NT2/D1 (cell line): Measurements from ENCODE around the gene STK17A.
"Not testable (repeated sequence)": the region's sequence is repeated elsewhere in the genome, so short reads cannot be mapped to it uniquely, and the experiment has no call there.

Source experiments
- DNase-seq: peaks from one replicate; pipeline ENCODE4 v3.0.0-alpha.2; 2011; ENCODE audit warnings: low read depth, low spot score
- H3K27me3 ChIP-seq: 2 replicates; pipeline ENCODE4 v1.6.0; 2011; ENCODE audit warnings: mild to moderate bottlenecking; ENCODE audit not compliant: insufficient read length, insufficient read depth
- H3K36me3 ChIP-seq: 2 replicates; pipeline ENCODE4 v1.6.1; 2011; ENCODE audit warnings: mild to moderate bottlenecking, low read length, mixed read lengths; ENCODE audit not compliant: insufficient read depth, insufficient read length
- H3K4me1 ChIP-seq: 2 replicates; pipeline ENCODE4 v1.5.1; 2011; ENCODE audit not compliant: insufficient read depth, insufficient read length
- H3K4me3 ChIP-seq: 2 replicates; pipeline ENCODE4 v1.5.1; 2011; ENCODE audit warnings: low read depth; ENCODE audit not compliant: insufficient read length
- H3K9ac ChIP-seq: 2 replicates; pipeline ENCODE4 v1.6.0; 2011; ENCODE audit warnings: low read depth; ENCODE audit not compliant: insufficient read length
- H3K9me3 ChIP-seq: 2 replicates; pipeline ENCODE4 v1.5.1; 2011; ENCODE audit warnings: mild to moderate bottlenecking, low read length; ENCODE audit not compliant: insufficient read depth
- SUZ12 ChIP-seq: IDR thresholded peaks from 2 replicates; pipeline ENCODE4 v1.6.1; 2011; ENCODE audit not compliant: insufficient read length, insufficient read depth; ENCODE audit errors: extremely low read depth
- YY1 ChIP-seq: IDR thresholded peaks from 2 replicates; pipeline ENCODE4 v1.6.1; 2011; ENCODE audit not compliant: insufficient read length, insufficient read depth
- ZNF274 ChIP-seq: IDR thresholded peaks from 2 replicates; pipeline ENCODE4 v1.6.1; 2011; ENCODE audit warnings: mild to moderate bottlenecking, low read depth, low read length

Gene STK17A

GRCh38 chr7:43619213-43620012 is 36.5 kb downstream of the STK17A start:
- DNase-seq, result no peak
- no peaks in the 10 kb centered on the region for H3K4me1 ChIP-seq

GRCh38 chr7:43621729-43622448 is 39.0 kb downstream of the STK17A start:
- no peaks in the 10 kb centered on the region for H3K27me3 ChIP-seq
- H3K9me3 ChIP-seq, result no peaks in the 10 kb centered on the region
- H3K36me3 ChIP-seq, result peaks cover 49% of the 10 kb centered on the region
- DNase-seq, result no peak
- H3K4me3 ChIP-seq, result no peak overlapping the region
- no peak overlapping the region for H3K9ac ChIP-seq
- no peak for TF ChIP-seq YY1
- TF ChIP-seq ZNF274, result no peak
- TF ChIP-seq SUZ12, result no peak
- no peaks in the 10 kb centered on the region for H3K4me1 ChIP-seq

More at GRCh38 chr7:43619213-43620012, 36.5 kb downstream of the STK17A start:
- Histone ChIP-seq H3K9me3 (no peaks in the 10 kb centered on the region), H3K4me3 (no peak overlapping the region), H3K9ac (no peak overlapping the region), H3K27me3 (no peaks in the 10 kb centered on the region), H3K36me3 (peaks cover 32% of the 10 kb centered on the region)
- TF ChIP-seq SUZ12 (no peak), ZNF274 (no peak), YY1 (no peak)

- H3K9me3 ChIP-seq, result no peaks in the 10 kb centered on the region
- peaks cover 53% of the 10 kb centered on the region for H3K36me3 ChIP-seq
- DNase-seq, result no peak
- H3K4me1 ChIP-seq, result no peaks in the 10 kb centered on the region
- no peak overlapping the region for H3K9ac ChIP-seq
- no peak for TF ChIP-seq YY1
- H3K4me3 ChIP-seq, result no peak overlapping the region
- no peaks in the 10 kb centered on the region for H3K27me3 ChIP-seq
These were observed 41.2 kb downstream of the STK17A start for GRCh38 chr7:43624156-43624555.

GRCh38 chr7:43625453-43625852 is 42.5 kb downstream of the STK17A start:
- Histone ChIP-seq H3K36me3 (peaks cover 62% of the 10 kb centered on the region), H3K4me1 (no peaks in the 10 kb centered on the region), H3K27me3 (no peaks in the 10 kb centered on the region), H3K4me3 (no peak overlapping the region), H3K9ac (no peak overlapping the region), H3K9me3 (no peaks in the 10 kb centered on the region)
- TF ChIP-seq SUZ12 (no peak), ZNF274 (no peak), YY1 (no peak)
- no peak for DNase-seq

- Histone ChIP-seq H3K4me1 (no peaks in the 10 kb centered on the region), H3K9ac (no peak overlapping the region), H3K36me3 (peaks cover 63% of the 10 kb centered on the region), H3K4me3 (no peak overlapping the region), H3K9me3 (no peaks in the 10 kb centered on the region), H3K27me3 (no peaks in the 10 kb centered on the region)
- TF ChIP-seq SUZ12 (no peak), YY1 (no peak), ZNF274 (no peak)
- DNase-seq, result no peak
These were observed 43.1 kb downstream of the STK17A start for GRCh38 chr7:43625980-43626379.

- no peak overlapping the region for H3K9ac ChIP-seq
- TF ChIP-seq YY1 (no peak), ZNF274 (no peak), SUZ12 (no peak)
These were observed 43.8 kb downstream of the STK17A start for GRCh38 chr7:43626695-43627094.

GRCh38 chr7:43627798-43628197 is 44.9 kb downstream of the STK17A start:
- H3K4me1 ChIP-seq, H3K27me3 ChIP-seq, H3K9ac ChIP-seq, DNase-seq, H3K9me3 ChIP-seq, H3K4me3 ChIP-seq: not testable (repeated sequence)
- peaks cover 76% of the 10 kb centered on the region for H3K36me3 ChIP-seq

More at GRCh38 chr7:43626695-43627094, 43.8 kb downstream of the STK17A start:
- no peak for DNase-seq
- Histone ChIP-seq H3K27me3 (no peaks in the 10 kb centered on the region), H3K36me3 (peaks cover 69% of the 10 kb centered on the region), H3K4me3 (no peak overlapping the region), H3K9me3 (no peaks in the 10 kb centered on the region), H3K4me1 (no peaks in the 10 kb centered on the region)
